Fibroblast of the aortic adventitia (primary cell): ENCODE results near the gene MED25. TPM values are rescaled to one million over a fixed set of nuclear protein-coding genes. Genes with fewer than 3 reads are reported as not detected.

Experiments used
- DNase-seq: peaks from one replicate; pipeline ENCODE4 v3.0.0-alpha.2; 2010; ENCODE audit warnings: low read depth
- H3K4me3 ChIP-seq: 2 replicates; pipeline ENCODE4 v1.5.1; 2011; ENCODE audit warnings: low read depth, mild to moderate bottlenecking, control low read depth, low read length, moderate library complexity
- CTCF ChIP-seq: IDR thresholded peaks from 2 replicates; pipeline ENCODE4 v1.5.1; 2011; ENCODE audit warnings: mild to moderate bottlenecking, low read length, control low read depth, inconsistent platforms; ENCODE audit not compliant: insufficient read depth
- total RNA-seq: library from RNA; depleted of rRNA; stranded (reverse); fragments of >200 nt; gene quantifications from 2 replicates; pipeline ENCODE4 v1.2.3, GENCODE V29; 2012; ENCODE audit warnings: low replicate concordance

The MED25 gene
- total RNA-seq, 1 donor, result 21.7 TPM

GRCh38 chr19:49839713-49840112, 21.6 kb downstream of the MED25 start:
- no peak overlapping the region for H3K4me3 ChIP-seq
- no peak for TF ChIP-seq CTCF
- DNase-seq, result no peak

GRCh38 chr19:49840321-49840720, 22.2 kb downstream of the MED25 start:
- no peak for TF ChIP-seq CTCF
- no peak for DNase-seq
- H3K4me3 ChIP-seq, result no peak overlapping the region

- TF ChIP-seq CTCF, result no peak
- DNase-seq, result no peak
- H3K4me3 ChIP-seq, result no peak overlapping the region
These were observed 22.7 kb downstream of the MED25 start for GRCh38 chr19:49840736-49841249.

GRCh38 chr19:49843265-49843664, 25.2 kb downstream of the MED25 start:
- TF ChIP-seq CTCF, result no peak
- H3K4me3 ChIP-seq, result no peak overlapping the region

GRCh38 chr19:49844138-49845095, 26.3 kb downstream of the MED25 start:
- no peak for DNase-seq
- TF ChIP-seq CTCF, result no peak
- H3K4me3 ChIP-seq, result no peak overlapping the region

More at GRCh38 chr19:49843265-49843664, 25.2 kb downstream of the MED25 start:
- DNase-seq, result no peak

- H3K4me3 ChIP-seq, result no peak overlapping the region
- no peak for TF ChIP-seq CTCF
- DNase-seq, result no peak
These were observed 27.3 kb downstream of the MED25 start for GRCh38 chr19:49845414-49845813.
